ENCODE data around the gene PLEKHM3. TPM values are rescaled to one million over a fixed set of nuclear protein-coding genes. Genes with fewer than 3 reads are reported as not detected.

PLEKHM3 gene
- total and polyA plus RNA-seq, 2 of the 13 experiments (the other 11 are each of a cell fraction or from before 2014, with no cell fraction given): 4.5 to 4.7 TPM

GRCh38 chr2:207935991-207936370, 89.3 kb downstream of the PLEKHM3 start (continued):
- TF ChIP-seq ZGPAT (CRISPR knock-in tag; IDR thresholded peaks at IDR 0.05) (peak; percentile 54; the same call in 1 of the 2 replicates), KLF9 (CRISPR knock-in tag; IDR thresholded peaks at IDR 0.05; ENCODE audit: low read depth) (0 out of 2 replicates have a peak, but pooled peaks have one; percentile 63), ZHX1 (CRISPR knock-in tag; IDR thresholded peaks at IDR 0.05; ENCODE audit: low read depth) (peak; percentile 49; the same call in 1 of the 2 replicates), ZNF18 (CRISPR knock-in tag; IDR thresholded peaks at IDR 0.05; ENCODE audit: insufficient replicate concordance) (no peak), ZNF124 (CRISPR knock-in tag; IDR thresholded peaks at IDR 0.05) (no peak), HOMEZ (CRISPR knock-in tag; IDR thresholded peaks at IDR 0.05; ENCODE audit: low read depth) (peak; percentile 97), SP4 (CRISPR knock-in tag; IDR thresholded peaks at IDR 0.05) (no peak), PATZ1 (CRISPR knock-in tag; IDR thresholded peaks at IDR 0.05) (0 out of 2 replicates have a peak, but pooled peaks have one; percentile 15), ZNF414 (CRISPR knock-in tag; IDR thresholded peaks at IDR 0.05) (no peak), PHF5A (CRISPR knock-in tag; IDR thresholded peaks at IDR 0.05; ENCODE audit: low read depth, unreplicated experiment) (no peak), HOXA9 (CRISPR knock-in tag; IDR thresholded peaks at IDR 0.05; ENCODE audit: borderline replicate concordance) (no peak), ARID4A (CRISPR knock-in tag; IDR thresholded peaks at IDR 0.05; ENCODE audit: borderline replicate concordance) (no peak), ZSCAN31 (CRISPR knock-in tag; IDR thresholded peaks at IDR 0.05; ENCODE audit: low read depth) (0 out of 2 replicates have a peak, but pooled peaks have one; percentile 44), RBM22 (optimal IDR thresholded peaks at IDR 0.05; ENCODE audit: low read length) (no peak)

Measured in HepG2 (cell line).